Fibroblast of the conjunctiva (primary cell): ENCODE measurements around the gene KTN1.

Source experiments
- DNase-seq: peaks from one replicate; pipeline ENCODE4 v3.0.0-alpha.2; 2010; ENCODE audit warnings: low read depth

KTN1 gene

GRCh38 chr14:55667801-55668200 lies 87.8 kb downstream of the KTN1 start:
- no peak for DNase-seq

GRCh38 chr14:55671641-55672040 lies 91.6 kb downstream of the KTN1 start:
- no peak for DNase-seq

- no peak for DNase-seq
Observed at GRCh38 chr14:55673048-55673447, 93.0 kb downstream of the KTN1 start.

GRCh38 chr14:55681096-55681495 lies 101.1 kb downstream of the KTN1 start:
- DNase-seq = no peak

- DNase-seq = no peak
Observed at GRCh38 chr14:55684956-55685584, 105.1 kb downstream of the KTN1 start.

GRCh38 chr14:55686713-55687112 lies 106.7 kb downstream of the KTN1 start:
- DNase-seq = no peak

GRCh38 chr14:55688566-55688965 lies 108.6 kb downstream of the KTN1 start:
- no peak for DNase-seq

GRCh38 chr14:55689981-55690871 lies 110.2 kb downstream of the KTN1 start:
- DNase-seq = no peak

GRCh38 chr14:55691659-55692058 lies 111.7 kb downstream of the KTN1 start:
- DNase-seq = no peak

- no peak for DNase-seq
Observed at GRCh38 chr14:55693904-55694303, 113.9 kb downstream of the KTN1 start.

GRCh38 chr14:55697414-55697861 lies 117.4 kb downstream of the KTN1 start:
- DNase-seq = no peak

GRCh38 chr14:55698051-55698450 lies 118.0 kb downstream of the KTN1 start:
- no peak for DNase-seq

- DNase-seq = no peak
Observed at GRCh38 chr14:55699131-55700057, 119.4 kb downstream of the KTN1 start.

GRCh38 chr14:55701638-55702037 lies 121.6 kb downstream of the KTN1 start:
- no peak for DNase-seq

- no peak for DNase-seq
Observed at GRCh38 chr14:55702511-55702910, 122.5 kb downstream of the KTN1 start.

- DNase-seq = no peak
Observed at GRCh38 chr14:55704654-55705053, 124.6 kb downstream of the KTN1 start.

GRCh38 chr14:55705651-55706364 lies 125.8 kb downstream of the KTN1 start:
- DNase-seq = no peak

- DNase-seq = no peak
Observed at GRCh38 chr14:55706365-55706684, 126.3 kb downstream of the KTN1 start.

- no peak for DNase-seq
Observed at GRCh38 chr14:55706893-55707292, 126.9 kb downstream of the KTN1 start.

- DNase-seq = peak; percentile 37
Observed at GRCh38 chr14:55707365-55707804, 127.4 kb downstream of the KTN1 start.

GRCh38 chr14:55710506-55711041 lies 130.6 kb downstream of the KTN1 start:
- DNase-seq = no peak
